Measurements from ENCODE around the gene RNF215.
A peak's percentile ranks its signal among the peaks of the same experiment; 100 is the strongest.

Gene RNF215

DNA sequence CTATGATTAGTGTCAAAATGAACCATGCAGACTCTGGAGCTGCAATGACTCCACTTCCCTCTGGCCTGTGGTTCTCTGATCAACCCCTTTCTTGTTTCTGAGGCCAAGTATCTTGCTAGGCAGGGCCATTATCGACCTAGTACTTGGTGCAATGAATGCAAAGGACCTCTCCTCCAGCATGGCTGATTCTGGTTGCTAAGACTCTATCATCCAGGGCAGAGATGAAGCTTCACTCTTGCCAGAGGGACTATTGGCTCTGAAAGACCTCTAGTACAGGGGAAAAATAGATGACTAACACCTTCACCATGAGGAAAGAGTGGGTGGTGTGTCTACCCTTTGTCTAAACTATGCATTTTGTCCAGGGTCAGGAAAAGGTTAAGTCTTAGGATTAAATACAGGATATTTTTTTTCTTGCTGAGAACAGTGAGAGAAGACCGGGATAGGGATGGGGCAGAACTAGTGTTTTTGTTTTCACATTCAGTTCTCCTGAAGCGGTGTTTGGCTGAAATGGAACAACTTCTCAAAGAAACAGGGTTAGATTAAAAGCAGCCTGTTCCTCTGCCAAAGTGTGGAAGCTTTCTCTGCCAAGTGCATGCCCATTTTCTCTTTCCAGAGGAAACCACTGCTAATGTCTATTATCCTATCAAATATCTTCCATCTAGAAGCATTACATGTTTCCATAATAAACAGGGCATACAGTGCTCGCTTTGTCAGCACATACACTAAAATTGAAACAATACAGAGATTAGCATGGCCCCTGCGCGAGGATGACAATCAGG lies 33.3 kb upstream of the RNF215 start:
- no peak overlapping the region for H3K4me3 ChIP-seq (ENCODE audit: low read length)
- TF ChIP-seq, protein P1, sequence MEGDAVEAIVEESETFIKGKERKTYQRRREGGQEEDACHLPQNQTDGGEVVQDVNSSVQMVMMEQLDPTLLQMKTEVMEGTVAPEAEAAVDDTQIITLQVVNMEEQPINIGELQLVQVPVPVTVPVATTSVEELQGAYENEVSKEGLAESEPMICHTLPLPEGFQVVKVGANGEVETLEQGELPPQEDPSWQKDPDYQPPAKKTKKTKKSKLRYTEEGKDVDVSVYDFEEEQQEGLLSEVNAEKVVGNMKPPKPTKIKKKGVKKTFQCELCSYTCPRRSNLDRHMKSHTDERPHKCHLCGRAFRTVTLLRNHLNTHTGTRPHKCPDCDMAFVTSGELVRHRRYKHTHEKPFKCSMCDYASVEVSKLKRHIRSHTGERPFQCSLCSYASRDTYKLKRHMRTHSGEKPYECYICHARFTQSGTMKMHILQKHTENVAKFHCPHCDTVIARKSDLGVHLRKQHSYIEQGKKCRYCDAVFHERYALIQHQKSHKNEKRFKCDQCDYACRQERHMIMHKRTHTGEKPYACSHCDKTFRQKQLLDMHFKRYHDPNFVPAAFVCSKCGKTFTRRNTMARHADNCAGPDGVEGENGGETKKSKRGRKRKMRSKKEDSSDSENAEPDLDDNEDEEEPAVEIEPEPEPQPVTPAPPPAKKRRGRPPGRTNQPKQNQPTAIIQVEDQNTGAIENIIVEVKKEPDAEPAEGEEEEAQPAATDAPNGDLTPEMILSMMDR (conservative IDR thresholded peaks at IDR 0.05; ENCODE audit: low read depth, low read length): no peak
- DNase-seq (ENCODE audit: low read depth): peak; percentile 90

DNA sequence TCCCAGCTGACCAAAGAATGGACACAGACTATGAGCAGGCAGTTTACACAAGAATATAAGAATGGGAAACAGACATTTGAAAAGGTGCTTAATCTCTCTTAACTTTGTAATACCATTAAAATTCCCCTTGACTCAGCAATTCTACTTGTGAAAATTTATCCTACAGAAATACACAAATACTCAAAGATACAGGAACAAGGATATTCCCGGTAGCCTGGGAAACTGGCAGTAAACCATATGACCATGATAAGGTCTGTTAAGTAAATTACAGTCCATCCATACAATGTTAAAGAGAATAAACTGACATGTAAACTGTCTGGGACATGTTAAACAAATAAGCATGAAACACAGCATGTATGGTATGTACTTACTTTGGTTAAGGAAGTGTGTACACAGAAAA lies 29.6 kb upstream of the RNF215 start:
- no peak overlapping the region for H3K4me3 ChIP-seq (ENCODE audit: low read length)
- no peak for DNase-seq (ENCODE audit: low read depth)
- TF ChIP-seq, protein P1 (conservative IDR thresholded peaks at IDR 0.05; ENCODE audit: low read depth, low read length): no peak

DNA sequence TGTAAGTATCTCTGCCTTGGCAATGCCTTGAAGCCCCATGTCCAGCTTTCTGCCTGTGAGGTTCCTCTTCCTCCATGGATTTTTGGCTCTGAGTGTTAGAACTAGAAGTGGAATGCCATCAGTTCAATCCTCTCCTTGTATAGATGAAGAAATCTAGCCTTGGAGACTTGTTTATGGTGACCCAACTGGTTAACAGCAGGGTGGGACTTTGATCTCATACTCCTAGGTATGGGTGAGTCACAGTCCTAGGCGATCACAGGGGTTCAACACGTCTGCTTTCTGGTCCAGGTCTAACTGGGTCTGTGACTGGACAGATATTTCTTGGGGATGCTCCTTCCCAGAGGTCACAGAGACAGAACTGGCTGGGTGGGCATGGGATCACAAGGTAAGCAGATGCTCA lies 29.2 kb upstream of the RNF215 start:
- DNase-seq (ENCODE audit: low read depth): no peak
- TF ChIP-seq, protein P1 (conservative IDR thresholded peaks at IDR 0.05; ENCODE audit: low read depth, low read length): no peak
- H3K4me3 ChIP-seq (ENCODE audit: low read length): no peak overlapping the region

DNA sequence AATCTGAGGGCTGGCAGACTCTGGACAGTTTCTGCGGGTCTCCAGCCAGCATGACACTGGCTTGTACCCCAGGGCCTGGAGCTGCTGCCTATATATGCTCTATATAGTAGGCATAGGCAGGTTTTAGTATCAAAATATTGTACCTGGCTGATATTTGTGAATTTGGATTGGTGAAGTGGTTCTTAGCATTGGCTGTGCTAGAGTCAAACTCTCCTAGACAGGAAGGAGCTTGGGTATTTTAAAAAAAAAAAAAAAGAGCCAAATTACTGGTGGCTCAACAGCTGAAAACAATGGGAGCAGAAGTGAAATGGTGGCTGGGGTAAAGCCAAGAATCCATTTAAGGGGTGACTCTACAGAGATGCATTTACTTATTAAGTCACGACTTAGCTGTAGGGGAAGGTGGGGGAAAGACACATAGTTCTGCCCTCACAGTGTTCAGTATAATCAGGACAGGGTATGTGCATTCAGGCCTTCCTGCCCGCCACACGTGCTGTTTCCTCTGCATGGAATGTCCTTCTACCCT lies 27.4 kb upstream of the RNF215 start:
- no peak for DNase-seq (ENCODE audit: low read depth)
- TF ChIP-seq, protein P1 (conservative IDR thresholded peaks at IDR 0.05; ENCODE audit: low read depth, low read length): no peak
- H3K4me3 ChIP-seq (ENCODE audit: low read length): no peak overlapping the region

DNA sequence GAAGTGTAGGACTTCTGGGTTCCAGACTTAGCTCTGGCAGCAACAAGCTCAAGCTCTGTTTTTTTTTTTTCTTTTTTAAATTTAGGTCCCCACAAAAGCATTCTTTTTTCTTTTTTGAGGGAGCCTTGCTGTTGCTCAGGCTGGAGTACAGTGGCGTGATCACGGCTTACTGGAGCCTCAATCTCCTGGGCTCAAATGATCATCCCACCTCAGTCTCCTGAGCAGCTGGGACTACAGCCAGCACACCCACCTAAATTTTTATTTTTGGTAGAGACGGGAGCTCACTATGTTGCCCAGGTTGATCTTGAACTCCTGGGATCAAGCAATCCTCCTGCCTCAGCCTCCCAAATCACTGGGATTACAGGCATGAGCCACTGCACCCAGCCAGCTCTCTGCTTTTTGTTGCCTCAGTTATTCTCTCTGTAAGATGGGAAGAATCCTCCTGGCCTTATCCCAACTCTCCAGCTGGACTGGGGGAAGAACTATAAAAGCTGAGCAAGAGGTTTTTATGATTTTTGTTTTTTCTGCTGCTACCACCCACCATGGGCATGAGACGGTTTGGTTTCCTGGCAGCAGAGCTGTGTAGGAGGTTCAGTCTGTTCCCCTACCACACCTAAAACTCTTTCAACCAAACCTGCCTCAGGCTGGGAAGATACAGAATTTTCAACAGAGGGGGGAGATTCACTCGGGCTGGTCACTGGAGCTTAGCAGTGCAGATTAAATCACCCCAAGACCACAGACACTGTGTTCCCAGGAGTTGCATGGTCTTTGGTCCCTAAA lies 26.7 kb upstream of the RNF215 start:
- TF ChIP-seq, protein P1 (conservative IDR thresholded peaks at IDR 0.05; ENCODE audit: low read depth, low read length): no peak
- H3K4me3 ChIP-seq (ENCODE audit: low read length): no peak overlapping the region
- no peak for DNase-seq (ENCODE audit: low read depth)

DNA sequence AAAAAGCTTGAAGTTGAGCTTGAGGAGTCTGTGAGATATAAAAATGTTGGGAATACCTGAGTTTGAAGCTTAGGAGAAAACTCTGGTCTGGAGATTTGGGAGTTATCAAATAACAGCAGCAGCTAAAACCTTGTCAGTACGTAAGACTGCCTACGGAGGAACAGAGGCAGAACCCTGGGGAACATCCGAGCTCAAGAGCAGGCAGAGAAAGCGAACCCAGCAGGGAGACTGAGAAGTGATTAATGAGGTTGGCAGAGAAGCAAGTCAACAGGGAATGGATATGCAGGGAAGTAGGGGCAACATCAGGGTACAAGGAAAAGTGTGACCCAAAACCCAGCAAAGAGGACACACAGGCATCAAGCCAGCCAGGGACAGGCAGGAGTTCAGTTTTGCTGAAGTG lies 25.8 kb upstream of the RNF215 start:
- TF ChIP-seq, protein P1 (conservative IDR thresholded peaks at IDR 0.05; ENCODE audit: low read depth, low read length): no peak
- no peak overlapping the region for H3K4me3 ChIP-seq (ENCODE audit: low read length)
- DNase-seq (ENCODE audit: low read depth): no peak

All from retinal pigment epithelial cell (primary cell).